Measurements from ENCODE around the gene NPR3.

The NPR3 gene

DNA sequence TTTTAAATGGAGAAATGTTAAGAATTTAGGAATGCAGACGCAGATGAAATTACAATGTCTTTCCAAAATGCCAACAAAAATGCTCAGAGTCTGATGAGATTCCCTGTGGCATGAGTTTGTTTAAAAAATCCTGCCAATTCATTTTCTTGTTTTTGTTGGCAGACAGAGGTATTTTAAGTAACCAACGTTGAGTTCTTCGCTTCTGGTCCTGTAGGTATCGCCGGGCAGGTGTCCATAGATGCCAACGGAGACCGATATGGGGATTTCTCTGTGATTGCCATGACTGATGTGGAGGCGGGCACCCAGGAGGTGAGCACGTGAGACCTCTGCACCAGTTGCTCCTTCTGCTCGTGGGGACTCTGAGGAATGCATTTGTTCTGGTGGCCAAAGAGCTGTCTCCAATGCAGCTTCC, 69.4 kb downstream of the NPR3 start:
- Histone ChIP-seq H3F3A (ENCODE audit: insufficient read depth, low read length) (no peaks in the 10 kb centered on the region), H3K9me2 (ENCODE audit: low read depth, low read length) (no peaks in the 10 kb centered on the region), H3K27me3 (ENCODE audit: insufficient read depth, low read length) (no peaks in the 10 kb centered on the region), H2AFZ (ENCODE audit: low read length) (no peak overlapping the region), H3K9ac (ENCODE audit: low read length) (no peak overlapping the region), H3K4me2 (ENCODE audit: low read length) (no peak overlapping the region), H3K79me2 (ENCODE audit: insufficient read depth, low read length) (no peaks in the 10 kb centered on the region), H3K9me3 (ENCODE audit: low read length) (no peaks in the 10 kb centered on the region), H4K20me1 (ENCODE audit: insufficient read depth, low read length) (no peaks in the 10 kb centered on the region), H3K27ac (ENCODE audit: low read depth, low read length, poor library complexity, severe bottlenecking) (no peak overlapping the region), H3K4me1 (ENCODE audit: insufficient read depth, low read length, severe bottlenecking) (no peaks in the 10 kb centered on the region), H3K4me3 (ENCODE audit: low read depth, low read length, poor library complexity, severe bottlenecking) (no peak overlapping the region), H3K36me3 (ENCODE audit: insufficient read depth, low read length) (no peaks in the 10 kb centered on the region)
- TF ChIP-seq, protein P1, sequence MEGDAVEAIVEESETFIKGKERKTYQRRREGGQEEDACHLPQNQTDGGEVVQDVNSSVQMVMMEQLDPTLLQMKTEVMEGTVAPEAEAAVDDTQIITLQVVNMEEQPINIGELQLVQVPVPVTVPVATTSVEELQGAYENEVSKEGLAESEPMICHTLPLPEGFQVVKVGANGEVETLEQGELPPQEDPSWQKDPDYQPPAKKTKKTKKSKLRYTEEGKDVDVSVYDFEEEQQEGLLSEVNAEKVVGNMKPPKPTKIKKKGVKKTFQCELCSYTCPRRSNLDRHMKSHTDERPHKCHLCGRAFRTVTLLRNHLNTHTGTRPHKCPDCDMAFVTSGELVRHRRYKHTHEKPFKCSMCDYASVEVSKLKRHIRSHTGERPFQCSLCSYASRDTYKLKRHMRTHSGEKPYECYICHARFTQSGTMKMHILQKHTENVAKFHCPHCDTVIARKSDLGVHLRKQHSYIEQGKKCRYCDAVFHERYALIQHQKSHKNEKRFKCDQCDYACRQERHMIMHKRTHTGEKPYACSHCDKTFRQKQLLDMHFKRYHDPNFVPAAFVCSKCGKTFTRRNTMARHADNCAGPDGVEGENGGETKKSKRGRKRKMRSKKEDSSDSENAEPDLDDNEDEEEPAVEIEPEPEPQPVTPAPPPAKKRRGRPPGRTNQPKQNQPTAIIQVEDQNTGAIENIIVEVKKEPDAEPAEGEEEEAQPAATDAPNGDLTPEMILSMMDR (IDR thresholded peaks at IDR 0.05; ENCODE audit: low read length), result no peak

DNA sequence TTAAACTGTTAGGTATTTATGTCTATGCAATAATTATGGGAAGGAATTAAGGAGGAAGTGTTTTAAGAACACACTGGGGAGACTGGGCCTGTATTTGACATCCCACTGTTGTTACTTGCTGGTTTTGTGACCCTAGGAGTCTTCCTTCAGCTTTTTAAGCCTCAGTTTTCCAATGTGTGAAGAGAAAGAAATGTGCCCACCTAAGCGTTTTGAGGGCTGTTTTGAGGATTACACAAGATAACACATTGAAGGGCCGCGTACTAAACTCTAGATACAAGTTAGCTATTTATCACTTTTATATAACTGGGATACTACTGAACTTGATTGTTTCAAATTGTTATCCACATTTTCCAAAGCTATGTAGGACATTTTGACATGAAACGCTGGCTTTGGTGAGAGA, 72.5 kb downstream of the NPR3 start:
- no peaks in the 10 kb centered on the region for H3K4me1 ChIP-seq (ENCODE audit: insufficient read depth, low read length, severe bottlenecking)
- H3K79me2 ChIP-seq (ENCODE audit: insufficient read depth, low read length), result no peaks in the 10 kb centered on the region
- no peaks in the 10 kb centered on the region for H3F3A ChIP-seq (ENCODE audit: insufficient read depth, low read length)
- no peaks in the 10 kb centered on the region for H3K9me3 ChIP-seq (ENCODE audit: low read length)
- H3K4me3 ChIP-seq (ENCODE audit: low read depth, low read length, poor library complexity, severe bottlenecking), result no peak overlapping the region
- no peak overlapping the region for H3K4me2 ChIP-seq (ENCODE audit: low read length)
- no peak overlapping the region for H2AFZ ChIP-seq (ENCODE audit: low read length)
- H3K27me3 ChIP-seq (ENCODE audit: insufficient read depth, low read length), result no peaks in the 10 kb centered on the region
- H4K20me1 ChIP-seq (ENCODE audit: insufficient read depth, low read length), result no peaks in the 10 kb centered on the region
- H3K27ac ChIP-seq (ENCODE audit: low read depth, low read length, poor library complexity, severe bottlenecking), result no peak overlapping the region
- no peak for TF ChIP-seq EZH2 (IDR thresholded peaks at IDR 0.05; ENCODE audit: borderline replicate concordance, low read length)
- TF ChIP-seq, protein P1 (IDR thresholded peaks at IDR 0.05; ENCODE audit: low read length), result no peak
- H3K9me2 ChIP-seq (ENCODE audit: low read depth, low read length), result no peaks in the 10 kb centered on the region
- no peaks in the 10 kb centered on the region for H3K36me3 ChIP-seq (ENCODE audit: insufficient read depth, low read length)
- H3K9ac ChIP-seq (ENCODE audit: low read length), result no peak overlapping the region

DNA sequence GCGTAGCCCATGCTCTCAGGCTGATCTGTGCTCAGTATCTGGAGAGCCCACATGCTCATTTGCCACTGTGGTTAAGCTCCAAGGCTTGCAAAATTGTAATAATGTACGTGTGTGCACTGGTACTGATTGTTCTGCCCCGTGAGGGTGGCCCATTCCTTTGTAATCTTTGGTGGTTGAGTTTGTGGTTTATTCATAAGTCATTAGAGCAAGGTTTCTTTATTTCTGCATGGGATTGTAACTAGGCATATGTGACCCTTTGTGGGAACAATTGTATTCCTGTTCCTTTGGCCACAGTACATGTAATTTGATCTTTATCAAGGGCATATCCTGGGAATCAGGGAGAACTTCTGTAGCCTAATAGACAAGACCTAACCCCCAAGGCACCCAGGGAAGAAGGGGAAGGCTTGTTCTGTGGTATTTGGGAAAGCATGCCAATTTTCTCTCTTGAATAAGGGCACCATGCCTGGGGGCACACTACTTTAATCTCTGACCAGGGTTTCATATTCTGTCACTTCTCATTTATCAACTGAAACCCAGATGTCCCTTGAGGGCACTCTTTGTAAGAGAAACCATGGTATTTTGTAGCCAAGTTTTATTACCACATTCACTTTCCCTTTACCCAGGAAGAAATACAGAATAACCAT, 74.6 kb downstream of the NPR3 start:
- no peak overlapping the region for H3K4me2 ChIP-seq (ENCODE audit: low read length)
- no peaks in the 10 kb centered on the region for H3F3A ChIP-seq (ENCODE audit: insufficient read depth, low read length)
- no peak overlapping the region for H3K27ac ChIP-seq (ENCODE audit: low read depth, low read length, poor library complexity, severe bottlenecking)
- no peak overlapping the region for H2AFZ ChIP-seq (ENCODE audit: low read length)
- H3K4me3 ChIP-seq (ENCODE audit: low read depth, low read length, poor library complexity, severe bottlenecking), result no peak overlapping the region
- no peaks in the 10 kb centered on the region for H3K9me3 ChIP-seq (ENCODE audit: low read length)
- no peaks in the 10 kb centered on the region for H3K4me1 ChIP-seq (ENCODE audit: insufficient read depth, low read length, severe bottlenecking)
- no peaks in the 10 kb centered on the region for H4K20me1 ChIP-seq (ENCODE audit: insufficient read depth, low read length)
- no peaks in the 10 kb centered on the region for H3K79me2 ChIP-seq (ENCODE audit: insufficient read depth, low read length)
- H3K9ac ChIP-seq (ENCODE audit: low read length), result no peak overlapping the region
- H3K9me2 ChIP-seq (ENCODE audit: low read depth, low read length), result no peaks in the 10 kb centered on the region
- H3K36me3 ChIP-seq (ENCODE audit: insufficient read depth, low read length), result no peaks in the 10 kb centered on the region
- TF ChIP-seq, protein P1 (IDR thresholded peaks at IDR 0.05; ENCODE audit: low read length), result no peak
- no peak for TF ChIP-seq EZH2 (IDR thresholded peaks at IDR 0.05; ENCODE audit: borderline replicate concordance, low read length)
- no peaks in the 10 kb centered on the region for H3K27me3 ChIP-seq (ENCODE audit: insufficient read depth, low read length)

All from OCI-LY1 (cell line).